GM18907 (cell line): ENCODE results near the gene KHDC4.

Experiments used
- ATAC-seq: cut with Tn5 transposase; IDR thresholded peaks from one replicate; pipeline ENCODE4 v1.9.1; 2021; ENCODE audit warnings: mild to moderate bottlenecking, moderate library complexity; ENCODE audit not compliant: unreplicated experiment

KHDC4 gene

DNA sequence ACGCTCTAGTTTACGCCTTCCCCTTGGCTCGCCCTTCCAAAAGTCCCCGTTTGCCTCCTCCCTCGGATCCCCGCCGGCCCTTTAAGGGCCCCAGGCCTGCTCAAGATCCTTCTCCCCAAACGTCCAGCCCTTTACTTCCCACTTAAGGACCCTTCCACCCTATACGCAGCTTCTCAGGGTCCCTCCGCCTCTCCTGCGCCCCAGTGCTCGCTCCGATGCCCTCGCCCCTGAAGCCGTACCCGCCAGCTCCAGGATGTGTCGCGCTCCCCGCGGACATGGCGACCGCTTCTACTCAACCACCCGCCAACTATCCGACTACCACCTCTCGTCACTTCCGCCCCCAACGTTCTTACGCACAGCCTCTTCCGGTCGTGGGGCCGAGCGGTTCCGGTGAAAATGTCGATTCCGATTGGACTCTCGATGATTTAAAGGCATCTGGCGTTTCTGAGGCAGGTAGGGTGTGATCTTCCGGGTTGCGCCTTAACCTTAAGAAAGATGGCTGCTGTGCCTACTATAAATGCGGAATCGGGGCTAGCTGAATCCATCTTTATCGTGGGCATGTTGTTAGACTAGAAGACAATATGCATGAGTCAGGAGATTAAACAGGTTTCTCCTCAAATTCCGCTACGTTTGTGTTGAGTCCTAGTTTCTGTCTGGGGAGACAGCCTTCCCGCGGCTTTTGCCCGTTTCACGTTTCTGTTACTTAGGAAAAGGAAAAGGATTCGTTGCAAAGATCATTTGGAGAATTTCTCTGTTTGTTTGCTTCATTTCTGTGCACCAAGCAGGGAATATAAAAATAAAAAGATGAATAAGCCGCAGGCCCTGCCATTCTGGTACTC, at the start of gene KHDC4:
TSS of gene KHDC4 (minus strand) at position 317 of the 839 bp plus-strand sequence. CDS start at position 277, 40 bp downstream.
- ATAC-seq, result peak; percentile 91

DNA sequence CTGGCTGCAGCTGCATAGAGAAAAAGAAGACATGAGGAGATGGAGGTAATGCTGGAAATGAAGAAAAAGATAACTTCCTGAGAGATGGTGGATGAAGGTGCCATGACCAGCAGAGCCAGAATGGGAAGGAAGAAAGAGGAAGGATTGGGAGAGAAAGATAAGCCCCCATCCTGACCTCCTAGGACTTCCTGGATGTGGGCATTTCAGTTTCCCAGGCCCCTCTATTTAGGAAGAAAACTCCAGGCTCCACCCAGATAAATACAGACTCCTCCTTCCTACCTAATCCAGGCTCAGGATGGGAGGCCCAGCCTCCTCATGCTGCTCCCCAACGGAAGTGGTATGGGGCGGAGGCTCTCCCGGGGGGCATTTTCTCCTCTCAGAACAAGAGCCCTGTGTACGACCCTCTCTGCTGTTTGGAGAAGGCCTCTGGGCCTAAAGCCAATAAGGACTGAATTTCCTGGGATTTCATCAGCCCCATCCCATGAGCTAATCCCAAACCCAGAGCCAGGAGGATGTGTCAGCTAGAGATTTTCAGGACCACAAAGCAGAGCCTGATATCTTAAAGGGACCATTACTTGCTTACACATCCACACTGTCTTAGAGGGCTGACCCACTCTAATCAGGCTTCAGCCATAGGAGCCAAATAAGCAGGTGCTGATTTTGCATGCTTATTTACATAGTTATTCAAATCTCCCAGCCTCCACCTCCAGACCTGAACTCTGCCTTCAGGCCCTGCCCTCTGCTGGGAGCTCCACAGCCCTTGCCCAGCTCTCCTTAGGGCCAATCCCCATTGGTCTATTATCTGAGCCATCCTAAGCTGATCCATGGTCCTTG, 49.2 kb upstream of the KHDC4 start:
- no peak for ATAC-seq

- no peak for ATAC-seq
Observed at GRCh38 chr1:155982106-155982505, 47.9 kb upstream of the KHDC4 start.

GRCh38 chr1:155981266-155982088, 47.3 kb upstream of the KHDC4 start:
- ATAC-seq, result no peak

DNA sequence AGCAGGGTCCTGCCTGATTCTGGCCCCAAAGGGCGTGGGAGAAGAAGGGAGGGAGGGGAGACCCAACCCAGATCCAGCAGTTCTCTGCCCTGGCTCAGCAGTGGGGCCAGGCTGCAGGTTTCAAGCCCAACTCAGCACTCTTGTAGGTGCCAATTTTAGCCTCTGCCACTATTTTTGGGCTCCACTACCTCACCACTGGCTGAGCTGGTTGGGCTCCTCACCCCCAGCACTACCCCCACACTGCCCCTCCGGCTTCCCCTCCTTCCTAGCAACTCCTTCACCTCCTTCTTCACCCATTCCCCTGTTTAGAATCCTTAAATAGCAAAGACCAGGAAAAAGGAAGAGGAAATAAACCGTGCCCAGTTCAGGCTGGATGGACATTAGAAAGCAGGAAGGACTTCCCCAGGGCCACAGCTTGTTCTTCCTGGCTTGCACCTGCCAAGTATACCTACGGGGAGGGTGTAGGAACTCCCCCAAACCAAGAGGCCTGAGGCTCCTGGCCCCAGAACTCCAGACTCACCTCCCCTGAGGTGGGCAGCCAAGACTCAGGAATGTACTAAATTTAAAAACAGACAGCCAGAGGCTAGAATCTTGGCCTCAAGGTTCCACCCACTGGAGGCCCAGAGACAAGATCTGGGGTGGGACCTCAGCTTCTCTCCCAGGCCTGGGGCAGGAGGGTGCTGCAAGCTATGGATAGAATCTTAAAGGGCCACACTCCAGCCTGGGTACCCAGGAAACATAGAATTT, 45.6 kb upstream of the KHDC4 start:
- no peak for ATAC-seq

- ATAC-seq, result no peak
Observed at GRCh38 chr1:155978973-155979429, 44.8 kb upstream of the KHDC4 start.

DNA sequence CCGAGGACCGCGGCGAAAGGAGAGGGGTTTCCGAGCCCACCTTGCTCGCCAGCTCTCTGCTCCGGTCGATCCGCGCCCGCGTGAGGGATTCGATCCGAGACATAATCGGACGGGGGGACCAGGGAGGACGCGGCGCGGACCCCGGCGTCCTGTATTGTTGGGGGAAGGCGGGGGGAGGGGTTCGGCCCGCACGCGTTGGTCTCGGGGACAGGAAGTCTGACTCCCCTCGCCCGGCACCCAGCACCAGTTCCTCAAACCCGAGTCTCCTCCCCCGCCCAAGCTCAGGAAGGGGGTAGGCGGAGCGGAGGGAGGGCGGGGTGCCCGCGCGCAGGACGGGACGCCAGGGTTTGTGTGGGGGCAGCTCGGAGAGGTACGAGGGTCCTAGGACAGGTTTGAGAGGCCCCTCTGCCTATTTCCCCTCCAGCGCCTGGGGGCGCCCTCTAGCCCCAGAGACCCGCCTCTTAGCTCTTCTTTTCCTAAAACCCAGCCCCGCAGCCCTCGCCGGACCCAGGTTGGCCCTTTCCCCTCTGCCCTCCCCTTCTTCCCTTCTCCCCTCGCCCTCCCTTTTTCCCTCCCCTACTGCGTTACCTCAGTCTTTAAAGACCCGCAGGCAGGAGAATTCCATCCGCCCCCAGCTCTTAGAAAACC, 44.2 kb upstream of the KHDC4 start, which contains the start of gene ARHGEF2:
TSS of gene ARHGEF2 (minus strand) at position 223 of the 648 bp plus-strand sequence. CDS start at position 103, 120 bp downstream.
- ATAC-seq, result peak; percentile 47

- no peak for ATAC-seq
Observed at GRCh38 chr1:155977690-155978324, 43.6 kb upstream of the KHDC4 start.

- no peak for ATAC-seq
Observed at GRCh38 chr1:155976913-155977689, 42.9 kb upstream of the KHDC4 start.

- no peak for ATAC-seq
Observed at GRCh38 chr1:155976062-155976912, 42.1 kb upstream of the KHDC4 start.

DNA sequence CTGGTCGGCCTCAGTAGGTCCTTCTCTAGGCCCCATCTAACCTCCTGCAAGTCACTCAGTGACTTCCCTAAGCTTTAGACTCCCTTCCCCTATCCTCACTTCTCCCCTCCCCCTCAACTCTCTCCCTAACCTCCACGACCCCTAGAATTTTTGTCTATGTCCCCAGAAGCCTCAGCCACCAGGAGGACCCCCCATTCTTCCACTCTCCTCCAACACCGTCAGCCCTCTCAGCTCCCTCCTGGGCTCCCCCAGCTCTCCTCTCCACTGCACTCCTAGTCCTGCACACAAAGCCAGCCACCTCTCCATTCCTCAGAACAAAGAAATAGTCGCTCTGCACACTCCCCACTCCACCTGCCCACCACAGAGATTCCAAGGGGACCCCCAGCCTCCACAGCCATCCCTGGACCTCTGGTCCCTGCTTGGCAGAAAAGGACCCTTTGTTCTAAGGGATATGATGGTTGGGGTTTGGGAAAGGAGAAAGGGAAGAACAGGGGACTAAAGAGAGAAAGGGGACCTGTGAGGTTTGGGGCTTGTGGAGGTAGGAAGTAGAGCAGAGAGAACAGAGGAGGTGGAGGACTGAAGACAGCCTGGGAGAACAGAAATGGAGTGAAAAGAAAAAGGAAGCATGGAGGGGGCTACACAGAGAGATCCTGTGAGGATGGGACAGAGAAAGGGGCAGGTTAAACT, 41.3 kb upstream of the KHDC4 start:
- ATAC-seq, result no peak

DNA sequence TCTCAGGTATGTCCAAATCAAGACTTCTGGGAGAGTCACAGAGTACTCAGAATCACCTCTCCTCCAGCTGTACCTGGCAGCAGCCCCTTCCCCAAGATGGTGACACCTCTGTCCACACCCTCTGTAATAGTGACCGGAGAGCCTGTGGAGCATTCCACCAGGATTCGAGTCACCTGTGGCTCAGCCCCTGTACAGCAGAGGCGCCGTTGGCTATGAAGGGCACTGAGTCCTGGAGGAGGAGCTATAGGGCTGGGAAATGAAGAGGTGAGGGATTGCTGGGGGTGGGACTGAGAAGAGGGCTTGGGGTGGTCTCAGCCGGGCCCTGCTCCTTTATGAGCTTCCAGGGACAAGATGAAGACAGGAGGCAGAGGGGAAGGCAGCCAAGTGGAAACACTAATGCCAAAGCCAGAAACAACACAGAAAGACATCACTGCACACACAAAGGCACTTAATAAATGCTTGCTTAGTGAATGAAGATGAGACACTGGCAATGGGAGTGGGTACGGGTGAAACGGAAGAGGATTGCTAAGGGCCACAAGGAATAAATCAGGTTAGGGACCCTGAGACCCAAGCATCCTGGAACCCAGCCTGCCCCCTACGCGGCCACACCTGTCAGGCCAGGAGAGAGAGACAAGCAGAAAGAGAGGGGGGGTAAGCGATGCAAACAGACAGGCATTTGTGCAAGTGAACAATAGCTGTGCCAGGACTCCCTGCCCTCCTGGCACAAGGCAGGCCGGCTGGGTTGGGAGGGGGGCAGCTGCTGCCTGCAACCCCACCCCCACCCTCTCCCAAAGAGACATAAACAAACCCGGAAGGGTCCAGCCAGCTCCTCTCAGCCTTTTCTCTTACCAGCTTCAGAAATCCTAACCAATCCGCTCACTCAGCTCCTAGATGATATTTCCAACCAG, 40.2 kb upstream of the KHDC4 start:
- no peak for ATAC-seq

DNA sequence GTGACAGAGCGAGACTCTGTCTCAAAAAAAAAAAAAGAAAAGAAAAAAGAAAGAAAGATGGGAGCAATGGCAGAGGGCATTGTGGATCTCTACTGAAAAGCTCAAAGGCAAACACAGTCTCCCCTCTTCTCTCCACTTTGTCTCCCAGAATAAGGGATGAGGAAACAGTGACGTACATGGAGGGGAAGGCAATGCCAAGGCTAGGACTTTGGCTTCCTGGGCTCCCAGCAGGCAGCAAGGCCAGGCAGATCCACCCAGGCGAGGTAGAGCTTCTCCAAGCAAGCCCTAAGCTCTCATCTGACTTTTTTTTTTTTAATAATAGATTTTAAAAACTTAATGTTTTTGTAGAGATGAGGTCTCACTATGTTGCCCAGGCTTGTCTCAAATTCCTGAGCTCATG, 39.5 kb upstream of the KHDC4 start:
- ATAC-seq, result no peak

GRCh38 chr1:155971910-155972809, 37.9 kb upstream of the KHDC4 start:
- ATAC-seq, result no peak
